ENCODE measurements around the gene SLC6A13.

DNA sequence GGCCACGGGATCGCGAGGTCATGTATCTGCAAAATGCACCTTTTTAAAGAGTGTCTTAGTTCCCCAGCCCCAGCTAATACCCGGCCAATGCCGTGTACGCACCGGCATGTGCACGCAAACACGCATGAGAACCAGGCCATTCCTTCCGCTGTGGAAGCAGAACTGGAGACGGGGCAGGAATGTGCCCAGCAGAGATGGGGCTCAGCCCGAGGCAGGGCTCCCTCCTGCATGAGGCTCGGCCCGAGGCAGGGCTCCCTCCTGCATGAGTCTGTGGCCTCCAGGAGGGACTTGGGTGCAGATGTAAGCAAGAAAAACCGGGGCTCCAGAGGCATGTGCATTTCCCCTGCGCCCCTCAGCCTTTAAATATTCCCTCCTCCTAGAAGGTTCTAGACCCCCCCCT, 86.9 kb downstream of the SLC6A13 start:
- TF ChIP-seq POLR2A (IDR thresholded peaks at IDR 0.05; ENCODE audit: low read depth, low read length) (no peak), POLR2AphosphoS5 (IDR thresholded peaks at IDR 0.05; ENCODE audit: low read depth, low read length) (no peak), TAF1 (IDR thresholded peaks at IDR 0.05; ENCODE audit: borderline replicate concordance, low read depth, low read length) (no peak)

All from GM12892 (cell line).